HL-60 (cell line): ENCODE data around the gene CSF2RB.

Experiments used
- DNase-seq, 2 experiments: peaks; one replicate each; pipeline ENCODE4 v3.0.0-alpha.2; 2010 to 2020; ENCODE audit warnings: low read depth in 1 of 2, low spot score in 1 of 2
- H3K27ac ChIP-seq: fragments of 250-450 bp; sonication (Bioruptor Pico); replicated peaks from 2 replicates; pipeline ENCODE4 v1.5.1; 2020; ENCODE audit warnings: mild to moderate bottlenecking, moderate library complexity
- H3K27me3 ChIP-seq: fragments of 250-450 bp; sonication (Bioruptor Pico); 2 replicates; pipeline ENCODE4 v1.5.1; 2021; ENCODE audit warnings: mild to moderate bottlenecking, moderate library complexity; ENCODE audit not compliant: insufficient read depth, poor library complexity, severe bottlenecking
- H3K4me3 ChIP-seq: replicated peaks from 2 replicates; pipeline ENCODE4 v1.5.1; 2011; ENCODE audit warnings: mild to moderate bottlenecking, control low read depth, low read length; ENCODE audit not compliant: insufficient read depth
- GABPA ChIP-seq: IDR thresholded peaks from 2 replicates; pipeline ENCODE4 v1.6.1; 2012; ENCODE audit warnings: low read depth
- POLR2AphosphoS5 ChIP-seq: IDR thresholded peaks from 2 replicates; pipeline ENCODE4 v1.6.1; 2012; ENCODE audit warnings: low read depth
- SPI1 ChIP-seq: IDR thresholded peaks from 2 replicates; pipeline ENCODE4 v1.6.1; 2012; ENCODE audit warnings: low read depth, mild to moderate bottlenecking, borderline replicate concordance
- TF ChIP-seq, protein P1 (sequence below): IDR thresholded peaks from 2 replicates; pipeline ENCODE4 v1.6.1; 2012; ENCODE audit warnings: low read depth; ENCODE audit not compliant: insufficient replicate concordance
- TF ChIP-seq, protein P2 (sequence below): IDR thresholded peaks from one replicate; pipeline ENCODE4 v1.5.1; 2011; ENCODE audit warnings: low read length, control low read depth, inconsistent platforms; ENCODE audit not compliant: insufficient read depth

CSF2RB gene

DNA sequence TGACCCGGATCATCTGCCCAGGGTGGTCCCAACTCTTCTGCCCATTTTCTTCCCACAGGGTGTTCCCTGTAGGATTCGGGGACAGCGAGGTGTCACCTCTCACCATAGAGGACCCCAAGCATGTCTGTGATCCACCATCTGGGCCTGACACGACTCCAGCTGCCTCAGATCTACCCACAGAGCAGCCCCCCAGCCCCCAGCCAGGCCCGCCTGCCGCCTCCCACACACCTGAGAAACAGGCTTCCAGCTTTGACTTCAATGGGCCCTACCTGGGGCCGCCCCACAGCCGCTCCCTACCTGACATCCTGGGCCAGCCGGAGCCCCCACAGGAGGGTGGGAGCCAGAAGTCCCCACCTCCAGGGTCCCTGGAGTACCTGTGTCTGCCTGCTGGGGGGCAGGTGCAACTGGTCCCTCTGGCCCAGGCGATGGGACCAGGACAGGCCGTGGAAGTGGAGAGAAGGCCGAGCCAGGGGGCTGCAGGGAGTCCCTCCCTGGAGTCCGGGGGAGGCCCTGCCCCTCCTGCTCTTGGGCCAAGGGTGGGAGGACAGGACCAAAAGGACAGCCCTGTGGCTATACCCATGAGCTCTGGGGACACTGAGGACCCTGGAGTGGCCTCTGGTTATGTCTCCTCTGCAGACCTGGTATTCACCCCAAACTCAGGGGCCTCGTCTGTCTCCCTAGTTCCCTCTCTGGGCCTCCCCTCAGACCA lies 24.0 kb downstream of the CSF2RB start:
- TF ChIP-seq, protein P1, sequence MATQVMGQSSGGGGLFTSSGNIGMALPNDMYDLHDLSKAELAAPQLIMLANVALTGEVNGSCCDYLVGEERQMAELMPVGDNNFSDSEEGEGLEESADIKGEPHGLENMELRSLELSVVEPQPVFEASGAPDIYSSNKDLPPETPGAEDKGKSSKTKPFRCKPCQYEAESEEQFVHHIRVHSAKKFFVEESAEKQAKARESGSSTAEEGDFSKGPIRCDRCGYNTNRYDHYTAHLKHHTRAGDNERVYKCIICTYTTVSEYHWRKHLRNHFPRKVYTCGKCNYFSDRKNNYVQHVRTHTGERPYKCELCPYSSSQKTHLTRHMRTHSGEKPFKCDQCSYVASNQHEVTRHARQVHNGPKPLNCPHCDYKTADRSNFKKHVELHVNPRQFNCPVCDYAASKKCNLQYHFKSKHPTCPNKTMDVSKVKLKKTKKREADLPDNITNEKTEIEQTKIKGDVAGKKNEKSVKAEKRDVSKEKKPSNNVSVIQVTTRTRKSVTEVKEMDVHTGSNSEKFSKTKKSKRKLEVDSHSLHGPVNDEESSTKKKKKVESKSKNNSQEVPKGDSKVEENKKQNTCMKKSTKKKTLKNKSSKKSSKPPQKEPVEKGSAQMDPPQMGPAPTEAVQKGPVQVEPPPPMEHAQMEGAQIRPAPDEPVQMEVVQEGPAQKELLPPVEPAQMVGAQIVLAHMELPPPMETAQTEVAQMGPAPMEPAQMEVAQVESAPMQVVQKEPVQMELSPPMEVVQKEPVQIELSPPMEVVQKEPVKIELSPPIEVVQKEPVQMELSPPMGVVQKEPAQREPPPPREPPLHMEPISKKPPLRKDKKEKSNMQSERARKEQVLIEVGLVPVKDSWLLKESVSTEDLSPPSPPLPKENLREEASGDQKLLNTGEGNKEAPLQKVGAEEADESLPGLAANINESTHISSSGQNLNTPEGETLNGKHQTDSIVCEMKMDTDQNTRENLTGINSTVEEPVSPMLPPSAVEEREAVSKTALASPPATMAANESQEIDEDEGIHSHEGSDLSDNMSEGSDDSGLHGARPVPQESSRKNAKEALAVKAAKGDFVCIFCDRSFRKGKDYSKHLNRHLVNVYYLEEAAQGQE: no peak
- TF ChIP-seq SPI1 (no peak), GABPA (no peak)
- TF ChIP-seq, protein P2, sequence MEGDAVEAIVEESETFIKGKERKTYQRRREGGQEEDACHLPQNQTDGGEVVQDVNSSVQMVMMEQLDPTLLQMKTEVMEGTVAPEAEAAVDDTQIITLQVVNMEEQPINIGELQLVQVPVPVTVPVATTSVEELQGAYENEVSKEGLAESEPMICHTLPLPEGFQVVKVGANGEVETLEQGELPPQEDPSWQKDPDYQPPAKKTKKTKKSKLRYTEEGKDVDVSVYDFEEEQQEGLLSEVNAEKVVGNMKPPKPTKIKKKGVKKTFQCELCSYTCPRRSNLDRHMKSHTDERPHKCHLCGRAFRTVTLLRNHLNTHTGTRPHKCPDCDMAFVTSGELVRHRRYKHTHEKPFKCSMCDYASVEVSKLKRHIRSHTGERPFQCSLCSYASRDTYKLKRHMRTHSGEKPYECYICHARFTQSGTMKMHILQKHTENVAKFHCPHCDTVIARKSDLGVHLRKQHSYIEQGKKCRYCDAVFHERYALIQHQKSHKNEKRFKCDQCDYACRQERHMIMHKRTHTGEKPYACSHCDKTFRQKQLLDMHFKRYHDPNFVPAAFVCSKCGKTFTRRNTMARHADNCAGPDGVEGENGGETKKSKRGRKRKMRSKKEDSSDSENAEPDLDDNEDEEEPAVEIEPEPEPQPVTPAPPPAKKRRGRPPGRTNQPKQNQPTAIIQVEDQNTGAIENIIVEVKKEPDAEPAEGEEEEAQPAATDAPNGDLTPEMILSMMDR: no peak
- Histone ChIP-seq H3K4me3 (no peak overlapping the region), H3K27me3 (no peaks in the 10 kb centered on the region), H3K27ac (peak overlapping the region; percentile 58)
- DNase-seq: no peak

DNA sequence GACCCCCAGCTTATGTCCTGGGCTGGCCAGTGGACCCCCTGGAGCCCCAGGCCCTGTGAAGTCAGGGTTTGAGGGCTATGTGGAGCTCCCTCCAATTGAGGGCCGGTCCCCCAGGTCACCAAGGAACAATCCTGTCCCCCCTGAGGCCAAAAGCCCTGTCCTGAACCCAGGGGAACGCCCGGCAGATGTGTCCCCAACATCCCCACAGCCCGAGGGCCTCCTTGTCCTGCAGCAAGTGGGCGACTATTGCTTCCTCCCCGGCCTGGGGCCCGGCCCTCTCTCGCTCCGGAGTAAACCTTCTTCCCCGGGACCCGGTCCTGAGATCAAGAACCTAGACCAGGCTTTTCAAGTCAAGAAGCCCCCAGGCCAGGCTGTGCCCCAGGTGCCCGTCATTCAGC lies 24.6 kb downstream of the CSF2RB start:
- Histone ChIP-seq H3K27ac (no peak overlapping the region; the same call in 1 of the 2 replicates), H3K27me3 (no peaks in the 10 kb centered on the region), H3K4me3 (no peak overlapping the region)
- TF ChIP-seq, protein P2: no peak
- TF ChIP-seq SPI1 (no peak), POLR2AphosphoS5 (no peak), GABPA (no peak)
- TF ChIP-seq, protein P1: no peak
- DNase-seq: no peak

DNA sequence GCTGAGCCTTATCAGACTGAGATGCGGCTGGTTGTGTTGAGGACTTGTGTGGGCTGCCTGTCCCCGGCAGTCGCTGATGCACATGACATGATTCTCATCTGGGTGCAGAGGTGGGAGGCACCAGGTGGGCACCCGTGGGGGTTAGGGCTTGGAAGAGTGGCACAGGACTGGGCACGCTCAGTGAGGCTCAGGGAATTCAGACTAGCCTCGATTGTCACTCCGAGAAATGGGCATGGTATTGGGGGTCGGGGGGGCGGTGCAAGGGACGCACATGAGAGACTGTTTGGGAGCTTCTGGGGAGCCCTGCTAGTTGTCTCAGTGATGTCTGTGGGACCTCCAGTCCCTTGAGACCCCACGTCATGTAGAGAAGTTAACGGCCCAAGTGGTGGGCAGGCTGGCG lies 25.5 kb downstream of the CSF2RB start:
- no peaks in the 10 kb centered on the region for H3K27me3 ChIP-seq
- no peak for DNase-seq
- H3K27ac ChIP-seq: no peak overlapping the region
- H3K4me3 ChIP-seq: no peak overlapping the region
- TF ChIP-seq, protein P2: no peak
- TF ChIP-seq, protein P1: no peak
- TF ChIP-seq POLR2AphosphoS5 (no peak), GABPA (no peak), SPI1 (no peak)
